AG04449 (cell line): ENCODE data around the gene PCDHB13.
A peak's percentile ranks its signal among the peaks of the same experiment; 100 is the strongest.
"Not testable (repeated sequence)": the region's sequence is repeated elsewhere in the genome, so short reads cannot be mapped to it uniquely, and the experiment has no call there.

Experiments used
- CTCF ChIA-PET: fragments of 350-600 bp; formaldehyde crosslinking; extraction: SDS; loops from one replicate; lab custom pipeline; 2021; ENCODE audit warnings: antibody characterized with exemption; lab: Yijun Ruan, JAX
- POLR2A ChIA-PET: fragments of 400-600, 350-600 bp; formaldehyde crosslinking; extraction: SDS; loops from one replicate; lab custom pipeline; 2020; ENCODE audit warnings: antibody characterized with exemption, inconsistent platforms; lab: Yijun Ruan, JAX
- DNase-seq: peaks from one replicate; pipeline ENCODE4 v3.0.0-alpha.2; 2010; ENCODE audit warnings: low read depth, low spot score
- H3K4me3 ChIP-seq: 2 replicates; pipeline ENCODE4 v1.5.1; 2011; ENCODE audit warnings: low read depth, mild to moderate bottlenecking, control low read depth, low read length
- CTCF ChIP-seq: IDR thresholded peaks from one replicate; pipeline ENCODE4 v1.5.1; 2011; ENCODE audit warnings: mild to moderate bottlenecking, moderate library complexity, low read length, control low read depth, inconsistent platforms; ENCODE audit not compliant: insufficient read depth; ENCODE audit errors: missing control alignments

PCDHB13 gene

DNA sequence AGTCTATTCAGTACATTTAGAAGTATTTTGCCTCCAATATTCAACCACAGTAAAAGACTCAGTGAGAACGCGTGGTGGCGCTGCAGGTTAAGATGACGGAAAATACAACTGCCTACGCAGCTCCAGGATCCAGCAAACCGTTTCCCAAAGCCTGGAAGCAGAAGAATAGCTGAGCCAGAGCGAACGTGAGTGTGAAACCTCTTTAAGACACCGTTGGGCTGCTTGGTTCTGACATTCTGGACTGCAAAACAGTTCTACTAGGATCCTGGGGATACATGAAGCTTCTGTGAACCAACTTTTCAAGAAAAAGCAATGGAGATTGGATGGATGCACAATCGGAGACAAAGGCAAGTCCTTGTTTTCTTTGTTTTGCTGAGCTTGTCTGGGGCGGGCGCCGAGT, 31.5 kb upstream of the PCDHB13 start, which contains the start of gene PCDHB16:
Gene PCDHB16, plus strand, starts transcription at position 140 of the 400 bp plus-strand sequence. Its CDS starts 173 bp downstream, at position 313.
- DNase-seq = no peak
- TF ChIP-seq CTCF = no peak
- ChIA-PET POLR2A (no interaction called here), CTCF (interaction anchor here (0.8 to 1.9 kb wide), 6 partner anchors 8 to 386 kb away, joined by 3 to 11 read pairs (median 4); partner anchors contain the start of gene PCDHB7)
- peak within 1 kb of the TSS; percentile 23; the same call in 1 of the 2 replicates for H3K4me3 ChIP-seq

GRCh38 chr5:141184117-141184855, 29.4 kb upstream of the PCDHB13 start:
- CTCF ChIA-PET = interaction anchor here (0.9 kb wide), 1 partner anchor 383 kb away, joined by 3 read pairs; no protein-coding TSS in a partner anchor
- H3K4me3 ChIP-seq, DNase-seq, POLR2A ChIA-PET: not testable (repeated sequence)

DNA sequence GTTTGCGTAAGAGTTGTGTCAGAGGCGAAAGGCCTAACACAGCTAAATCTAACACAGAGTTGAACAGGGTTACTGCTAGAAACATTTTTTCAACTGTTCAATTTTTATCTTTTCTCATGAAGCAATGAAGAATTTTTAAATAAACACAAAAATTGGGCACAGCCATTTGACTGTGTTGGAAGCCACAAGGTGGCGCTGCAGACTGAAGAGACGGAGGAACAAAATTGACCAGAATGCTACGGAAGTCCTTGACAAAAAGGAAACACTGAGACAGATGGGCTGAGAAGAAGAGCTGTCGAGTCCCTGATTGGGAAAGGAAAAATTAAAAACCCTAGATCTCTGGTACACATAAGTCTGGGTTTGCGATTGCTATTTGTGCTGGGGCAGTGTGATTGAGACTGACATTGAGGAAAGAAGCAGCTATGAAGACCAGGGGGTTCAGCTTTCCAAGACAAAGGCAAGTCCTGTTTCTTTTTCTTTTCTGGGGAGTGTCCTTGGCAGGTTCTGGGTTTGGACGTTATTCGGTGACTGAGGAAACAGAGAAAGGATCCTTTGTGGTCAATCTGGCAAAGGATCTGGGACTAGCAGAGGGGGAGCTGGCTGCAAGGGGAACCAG, 26.7 kb upstream of the PCDHB13 start, which contains the start of gene PCDHB9:
Gene PCDHB9, plus strand, starts transcription at position 265 of the 616 bp plus-strand sequence. Its CDS starts 158 bp downstream, at position 423.
- DNase-seq = no peak
- no peak within 1 kb of the TSS for H3K4me3 ChIP-seq
- peak; percentile 0 for TF ChIP-seq CTCF
- ChIA-PET POLR2A (no interaction called here), CTCF (interaction anchor here (0.7 to 1.6 kb wide), 3 partner anchors 10 to 377 kb away, joined by 4 to 5 read pairs (median 5); no protein-coding TSS in a partner anchor)

DNA sequence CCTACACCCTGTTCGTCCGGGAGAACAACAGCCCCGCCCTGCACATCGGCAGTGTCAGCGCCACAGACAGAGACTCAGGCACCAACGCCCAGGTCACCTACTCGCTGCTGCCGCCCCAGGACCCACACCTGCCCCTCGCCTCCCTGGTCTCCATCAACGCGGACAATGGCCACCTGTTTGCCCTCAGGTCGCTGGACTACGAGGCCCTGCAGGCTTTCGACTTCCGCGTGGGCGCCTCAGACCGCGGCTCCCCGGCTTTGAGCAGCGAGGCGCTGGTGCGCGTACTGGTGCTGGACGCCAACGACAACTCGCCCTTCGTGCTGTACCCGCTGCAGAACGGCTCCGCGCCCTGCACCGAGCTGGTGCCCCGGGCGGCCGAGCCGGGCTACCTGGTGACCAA, 25.0 kb upstream of the PCDHB13 start:
- CTCF ChIA-PET, H3K4me3 ChIP-seq, POLR2A ChIA-PET, DNase-seq: not testable (repeated sequence)

GRCh38 chr5:141189131-141189530, 24.6 kb upstream of the PCDHB13 start:
- H3K4me3 ChIP-seq, POLR2A ChIA-PET, CTCF ChIA-PET, DNase-seq: not testable (repeated sequence)

GRCh38 chr5:141192110-141192725, 21.5 kb upstream of the PCDHB13 start, which contains the start of gene PCDHB10:
Gene PCDHB10, plus strand, starts transcription at chr5:141192353. Its CDS starts 200 bp downstream, at chr5:141192553.
- TF ChIP-seq CTCF = peak; percentile 14
- peak within 1 kb of the TSS; percentile 18; the same call in 1 of the 2 replicates for H3K4me3 ChIP-seq
- ChIA-PET CTCF (interaction anchor here (0.7 to 2.0 kb wide), 5 partner anchors 365 to 376 kb away, joined by 3 to 20 read pairs (median 4); no protein-coding TSS in a partner anchor), POLR2A (no interaction called here)
- no peak for DNase-seq

GRCh38 chr5:141194332-141194731, 19.4 kb upstream of the PCDHB13 start:
- H3K4me3 ChIP-seq, DNase-seq, CTCF ChIA-PET, POLR2A ChIA-PET: not testable (repeated sequence)

- ChIA-PET POLR2A (no interaction called here), CTCF (interaction anchor here (0.9 to 1.2 kb wide), 3 partner anchors 9 to 364 kb away, joined by 3 to 5 read pairs (median 3); partner anchors contain the start of gene PCDHB9)
These were observed 17.4 kb upstream of the PCDHB13 start for GRCh38 chr5:141196363-141196762.

More at GRCh38 chr5:141196363-141196762, 17.4 kb upstream of the PCDHB13 start:
- H3K4me3 ChIP-seq = no peak overlapping the region
- TF ChIP-seq CTCF = no peak
- no peak for DNase-seq
